Neural cell (in vitro differentiated cells): Measurements from ENCODE around the gene MAP3K13. TPM values are rescaled to one million over a fixed set of nuclear protein-coding genes. Genes with fewer than 3 reads are reported as not detected.

ENCODE experiments used
- H2AFZ ChIP-seq: fragments of 200-600, 300-800 bp; sonication (generic), shearing (Covaris generic); 2 replicates; pipeline ENCODE4 v1.6.0; 2014; ENCODE audit warnings: low read depth, mild to moderate bottlenecking, antibody characterized with exemption, low read length, moderate library complexity
- H3F3A ChIP-seq: fragments of 200-600 bp; shearing (Covaris generic); 2 replicates; pipeline ENCODE4 v1.6.1; 2016; ENCODE audit warnings: mild to moderate bottlenecking, moderate library complexity, mixed read lengths, antibody characterized with exemption, low read length; ENCODE audit not compliant: insufficient read depth, poor library complexity, severe bottlenecking
- H3K27ac ChIP-seq: fragments of 200-600, 300-800 bp; sonication (generic), shearing (Covaris generic); 2 replicates; pipeline ENCODE4 v1.5.1; 2014; ENCODE audit warnings: mild to moderate bottlenecking, low read length, moderate library complexity
- H3K27me3 ChIP-seq: fragments of 300-800, 200-600 bp; sonication (generic), shearing (Covaris generic); 2 replicates; pipeline ENCODE4 v1.6.0; 2014; ENCODE audit warnings: mild to moderate bottlenecking, low read depth, low read length, moderate library complexity; ENCODE audit not compliant: insufficient read depth
- H3K36me3 ChIP-seq: fragments of 300-800, 200-600 bp; sonication (generic), shearing (Covaris generic); 2 replicates; pipeline ENCODE4 v1.5.1; 2014; ENCODE audit warnings: mild to moderate bottlenecking, antibody characterized with exemption, low read length, moderate library complexity; ENCODE audit not compliant: insufficient read depth
- H3K4me2 ChIP-seq: fragments of 300-800, 200-600 bp; sonication (generic), shearing (Covaris generic); 2 replicates; pipeline ENCODE4 v1.6.0; 2014; ENCODE audit warnings: mild to moderate bottlenecking, low read length
- H3K4me3 ChIP-seq: fragments of 300-800, 200-600 bp; sonication (generic), shearing (Covaris generic); 2 replicates; pipeline ENCODE4 v1.5.1; 2014; ENCODE audit warnings: mild to moderate bottlenecking, low read length, moderate library complexity
- H3K79me2 ChIP-seq: fragments of 200-600 bp; shearing (Covaris generic); replicated peaks from 2 replicates; pipeline ENCODE4 v1.6.0; 2014; ENCODE audit warnings: mild to moderate bottlenecking, low read length, moderate library complexity; ENCODE audit not compliant: insufficient read depth
- H3K9ac ChIP-seq: fragments of 300-800, 200-600 bp; sonication (generic), shearing (Covaris generic); 2 replicates; pipeline ENCODE4 v1.6.1; 2016; ENCODE audit warnings: mild to moderate bottlenecking, low read length, mixed read lengths
- H3K9me2 ChIP-seq: fragments of 200-600 bp; shearing (Covaris generic); 2 replicates; pipeline ENCODE4 v1.6.1; 2016; ENCODE audit warnings: mild to moderate bottlenecking, low read length, mixed read lengths; ENCODE audit not compliant: insufficient read depth
- H3K9me3 ChIP-seq: fragments of 200-600, 300-800 bp; sonication (generic), shearing (Covaris generic); 2 replicates; pipeline ENCODE4 v1.6.1; 2016; ENCODE audit warnings: mild to moderate bottlenecking, mixed run types, low read length, moderate library complexity, mixed read lengths
- H4K20me1 ChIP-seq: fragments of 200-600 bp; shearing (Covaris generic); 2 replicates; pipeline ENCODE4 v1.6.1; 2016; ENCODE audit warnings: mild to moderate bottlenecking, mixed run types; ENCODE audit not compliant: insufficient read depth
- EP300 ChIP-seq: fragments of 450-650 bp; conservative IDR thresholded peaks from 2 replicates; pipeline ENCODE4 v1.6.1; 2014; ENCODE audit warnings: antibody characterized with exemption, mild to moderate bottlenecking, moderate library complexity; ENCODE audit not compliant: poor library complexity, severe bottlenecking
- EZH2 ChIP-seq: fragments of 200-600, 300-800 bp; shearing (Covaris generic), sonication (generic); IDR thresholded peaks from 2 replicates; pipeline ENCODE4 v1.6.1; 2014; ENCODE audit warnings: antibody characterized with exemption, low read length, borderline replicate concordance, mild to moderate bottlenecking; ENCODE audit not compliant: insufficient read depth, poor library complexity, severe bottlenecking
- MXI1 ChIP-seq: fragments of 450-650 bp; conservative IDR thresholded peaks from 2 replicates; pipeline ENCODE4 v1.6.1; 2014; ENCODE audit warnings: antibody characterized with exemption, mild to moderate bottlenecking; ENCODE audit not compliant: poor library complexity, severe bottlenecking
- POLR2AphosphoS5 ChIP-seq: IDR thresholded peaks from 2 replicates; pipeline ENCODE4 v1.6.1; 2012
- RAD21 ChIP-seq: fragments of 450-650 bp; conservative IDR thresholded peaks from 2 replicates; pipeline ENCODE4 v1.6.1; 2014; ENCODE audit warnings: antibody characterized with exemption, mild to moderate bottlenecking, moderate library complexity
- REST ChIP-seq: IDR thresholded peaks from 2 replicates; pipeline ENCODE4 v1.6.1; 2012; ENCODE audit warnings: borderline replicate concordance
- SMC3 ChIP-seq: fragments of 450-650 bp; conservative IDR thresholded peaks from 2 replicates; pipeline ENCODE4 v1.6.1; 2014; ENCODE audit warnings: antibody characterized with exemption, mild to moderate bottlenecking, moderate library complexity; ENCODE audit not compliant: poor library complexity
- TAF1 ChIP-seq: IDR thresholded peaks from 2 replicates; pipeline ENCODE4 v1.6.1; 2012; ENCODE audit warnings: low read depth
- polyA plus RNA-seq: library from polyadenylated mRNA; depleted of rRNA; stranded (reverse); fragments of >200 nt; gene quantifications from 2 replicates; pipeline ENCODE4 v1.2.3, GENCODE V29; 2014
- TF ChIP-seq, protein P1 (sequence below): fragments of 450-650 bp; IDR thresholded peaks from 2 replicates; pipeline ENCODE4 v1.5.1; 2014; ENCODE audit warnings: antibody characterized with exemption, mild to moderate bottlenecking, moderate library complexity; ENCODE audit not compliant: poor library complexity, severe bottlenecking

Gene MAP3K13
- polyA plus RNA-seq, 1 donor from 2014 or later: 33.8 TPM

DNA sequence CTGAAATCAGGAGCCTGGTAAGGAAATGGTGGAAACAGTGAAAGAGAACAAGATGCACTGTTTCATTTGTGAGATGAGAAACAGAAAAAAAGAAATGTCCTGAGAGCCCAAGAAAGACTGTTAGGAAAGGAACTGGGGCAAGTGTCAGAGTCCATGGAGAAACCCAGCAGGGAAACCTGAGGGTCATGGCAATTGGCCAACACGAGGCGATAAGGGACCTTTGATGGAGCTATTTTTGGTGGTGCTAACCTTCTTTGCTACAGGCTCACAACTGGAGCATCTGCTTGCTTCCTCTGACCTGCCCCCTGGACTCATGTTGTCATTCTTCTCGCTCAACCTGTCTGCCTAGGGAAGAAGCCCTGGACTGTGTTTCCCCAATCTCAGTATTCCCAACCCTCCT, 140.1 kb downstream of the MAP3K13 start:
- no peak overlapping the region for H3K4me3 ChIP-seq
- no peaks in the 10 kb centered on the region for H3K36me3 ChIP-seq
- H3K27me3 ChIP-seq: no peaks in the 10 kb centered on the region
- H3K9me2 ChIP-seq: no peaks in the 10 kb centered on the region
- H4K20me1 ChIP-seq: no peaks in the 10 kb centered on the region
- H2AFZ ChIP-seq: no peak overlapping the region
- no peaks in the 10 kb centered on the region for H3K79me2 ChIP-seq
- no peak overlapping the region for H3K4me2 ChIP-seq
- TF ChIP-seq RAD21: no peak
- TF ChIP-seq POLR2AphosphoS5: no peak
- no peak for TF ChIP-seq REST
- TF ChIP-seq EP300: no peak
- no peak for TF ChIP-seq TAF1
- TF ChIP-seq, protein P1, sequence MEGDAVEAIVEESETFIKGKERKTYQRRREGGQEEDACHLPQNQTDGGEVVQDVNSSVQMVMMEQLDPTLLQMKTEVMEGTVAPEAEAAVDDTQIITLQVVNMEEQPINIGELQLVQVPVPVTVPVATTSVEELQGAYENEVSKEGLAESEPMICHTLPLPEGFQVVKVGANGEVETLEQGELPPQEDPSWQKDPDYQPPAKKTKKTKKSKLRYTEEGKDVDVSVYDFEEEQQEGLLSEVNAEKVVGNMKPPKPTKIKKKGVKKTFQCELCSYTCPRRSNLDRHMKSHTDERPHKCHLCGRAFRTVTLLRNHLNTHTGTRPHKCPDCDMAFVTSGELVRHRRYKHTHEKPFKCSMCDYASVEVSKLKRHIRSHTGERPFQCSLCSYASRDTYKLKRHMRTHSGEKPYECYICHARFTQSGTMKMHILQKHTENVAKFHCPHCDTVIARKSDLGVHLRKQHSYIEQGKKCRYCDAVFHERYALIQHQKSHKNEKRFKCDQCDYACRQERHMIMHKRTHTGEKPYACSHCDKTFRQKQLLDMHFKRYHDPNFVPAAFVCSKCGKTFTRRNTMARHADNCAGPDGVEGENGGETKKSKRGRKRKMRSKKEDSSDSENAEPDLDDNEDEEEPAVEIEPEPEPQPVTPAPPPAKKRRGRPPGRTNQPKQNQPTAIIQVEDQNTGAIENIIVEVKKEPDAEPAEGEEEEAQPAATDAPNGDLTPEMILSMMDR: no peak
- no peak for TF ChIP-seq SMC3
- no peak for TF ChIP-seq EZH2
- TF ChIP-seq MXI1: no peak
- no peaks in the 10 kb centered on the region for H3F3A ChIP-seq
- no peak overlapping the region for H3K9ac ChIP-seq
- H3K27ac ChIP-seq: no peak overlapping the region
- H3K9me3 ChIP-seq: no peaks in the 10 kb centered on the region

GRCh38 chr3:185503521-185503920, 140.6 kb downstream of the MAP3K13 start:
- no peaks in the 10 kb centered on the region for H3K9me3 ChIP-seq
- no peaks in the 10 kb centered on the region for H3F3A ChIP-seq
- no peaks in the 10 kb centered on the region for H3K36me3 ChIP-seq
- TF ChIP-seq EZH2 (no peak), TAF1 (no peak), MXI1 (no peak), POLR2AphosphoS5 (no peak), REST (no peak), SMC3 (no peak), EP300 (no peak), RAD21 (no peak)
- TF ChIP-seq, protein P1: no peak
- H3K79me2 ChIP-seq: no peaks in the 10 kb centered on the region
- no peaks in the 10 kb centered on the region for H4K20me1 ChIP-seq
- no peaks in the 10 kb centered on the region for H3K9me2 ChIP-seq
- H3K27me3 ChIP-seq: no peaks in the 10 kb centered on the region
- H3K4me2 ChIP-seq: no peak overlapping the region
- no peak overlapping the region for H3K4me3 ChIP-seq
- H3K9ac ChIP-seq: no peak overlapping the region
- no peak overlapping the region for H2AFZ ChIP-seq
- H3K27ac ChIP-seq: no peak overlapping the region
